ENCODE data around the gene PARD6G. TPM values are rescaled to one million over a fixed set of nuclear protein-coding genes. Genes with fewer than 3 reads are reported as not detected.

The PARD6G gene
- total and polyA plus RNA-seq, 7 donors = 1.2 to 13.0 (median 7.8) TPM; not detected in 1

GRCh38 chr18:80213182-80213581 is 34.1 kb downstream of the PARD6G start:
- no peaks in the 10 kb centered on the region for H3K4me1 ChIP-seq
- H3K4me3 ChIP-seq = no peak overlapping the region
- TF ChIP-seq CTCF (IDR thresholded peaks at IDR 0.05) (no peak), EP300 (IDR thresholded peaks at IDR 0.05) (no peak), POLR2AphosphoS5 (IDR thresholded peaks at IDR 0.05) (no peak)
- H3K27ac ChIP-seq = no peak overlapping the region
- no peaks in the 10 kb centered on the region for H3K9me3 ChIP-seq
- 69 to 72% methylated on average over 2 of the region's 2 CpGs for WGBS, 2 donors
- intact Hi-C loops (cut with DNase I) = no loop called here
- H3K27me3 ChIP-seq = no peaks in the 10 kb centered on the region
- H3K36me3 ChIP-seq = no peaks in the 10 kb centered on the region
- DNase-seq = no peak

- peak; percentile 11 for DNase-seq
- Histone ChIP-seq H3K9me3 (no peaks in the 10 kb centered on the region), H3K4me1 (no peaks in the 10 kb centered on the region), H3K36me3 (no peaks in the 10 kb centered on the region), H3K4me3 (no peak overlapping the region), H3K27ac (no peak overlapping the region), H3K27me3 (no peaks in the 10 kb centered on the region)
- no peak for TF ChIP-seq EP300 (IDR thresholded peaks at IDR 0.05)
- TF ChIP-seq CTCF (IDR thresholded peaks at IDR 0.05) = no peak
- no peak for TF ChIP-seq POLR2A (IDR thresholded peaks at IDR 0.05)
- TF ChIP-seq POLR2AphosphoS5 (IDR thresholded peaks at IDR 0.05) = no peak
- intact Hi-C loops (cut with DNase I) = no loop called here
- WGBS, 2 donors = 46 to 51% methylated on average over 6 of the region's 6 CpGs
Measured at GRCh38 chr18:80210312-80211083, 36.8 kb downstream of the PARD6G start.

GRCh38 chr18:80208620-80209019 is 38.7 kb downstream of the PARD6G start:
- Histone ChIP-seq H3K27ac (no peak overlapping the region), H3K4me3 (no peak overlapping the region), H3K36me3 (no peaks in the 10 kb centered on the region), H3K4me1 (no peaks in the 10 kb centered on the region), H3K9me3 (no peaks in the 10 kb centered on the region), H3K27me3 (no peaks in the 10 kb centered on the region)
- 86 to 92% methylated on average over 4 of the region's 4 CpGs for WGBS, 2 donors
- intact Hi-C loops (cut with DNase I) = no loop called here
- DNase-seq = no peak
- no peak for TF ChIP-seq CTCF (IDR thresholded peaks at IDR 0.05)

- intact Hi-C loops (cut with DNase I) = no loop called here
- H3K27ac ChIP-seq = no peak overlapping the region
- no peak for DNase-seq
- no peak for TF ChIP-seq CTCF (IDR thresholded peaks at IDR 0.05)
- TF ChIP-seq EP300 (IDR thresholded peaks at IDR 0.05) = no peak
- no peak for TF ChIP-seq POLR2AphosphoS5 (IDR thresholded peaks at IDR 0.05)
- TF ChIP-seq POLR2A (IDR thresholded peaks at IDR 0.05) = no peak
- no peak overlapping the region for H3K4me3 ChIP-seq
- peaks cover 0 to 16% (median 14%) of the 10 kb centered on the region in 4 donors for H3K4me1 ChIP-seq
- no peaks in the 10 kb centered on the region for H3K27me3 ChIP-seq
- no peaks in the 10 kb centered on the region for H3K36me3 ChIP-seq
- 79 to 86% methylated on average over 4 of the region's 4 CpGs for WGBS, 2 donors
- H3K9me3 ChIP-seq = no peaks in the 10 kb centered on the region
Measured at GRCh38 chr18:80205294-80205693, 42.0 kb downstream of the PARD6G start.

- WGBS, 2 donors = 91% methylated on average over 2 of the region's 2 CpGs
- intact Hi-C loops (cut with DNase I) = no loop called here
- Histone ChIP-seq H3K36me3 (no peaks in the 10 kb centered on the region), H3K4me1 (peaks cover 0 to 20% (median 14%) of the 10 kb centered on the region in 4 donors), H3K27me3 (no peaks in the 10 kb centered on the region), H3K27ac (no peak overlapping the region), H3K9me3 (no peaks in the 10 kb centered on the region), H3K4me3 (no peak overlapping the region)
- no peak for TF ChIP-seq POLR2A (IDR thresholded peaks at IDR 0.05)
- no peak for DNase-seq
Measured at GRCh38 chr18:80204142-80204541, 43.2 kb downstream of the PARD6G start.

All from sigmoid colon (tissue), 7 donors.